ENCODE data around the gene CACNA2D3.

Gene CACNA2D3

GRCh38 chr3:54876694-54877093, 754.3 kb downstream of the CACNA2D3 start:
- DNase-seq (ENCODE audit: low read depth) = no peak

GRCh38 chr3:54877730-54878129, 755.4 kb downstream of the CACNA2D3 start:
- DNase-seq (ENCODE audit: low read depth) = no peak

- no peak for DNase-seq (ENCODE audit: low read depth)
These were observed 755.8 kb downstream of the CACNA2D3 start for GRCh38 chr3:54878145-54878544.

GRCh38 chr3:54882129-54882833, 759.9 kb downstream of the CACNA2D3 start:
- peak; percentile 97 for DNase-seq (ENCODE audit: low read depth)

DNA sequence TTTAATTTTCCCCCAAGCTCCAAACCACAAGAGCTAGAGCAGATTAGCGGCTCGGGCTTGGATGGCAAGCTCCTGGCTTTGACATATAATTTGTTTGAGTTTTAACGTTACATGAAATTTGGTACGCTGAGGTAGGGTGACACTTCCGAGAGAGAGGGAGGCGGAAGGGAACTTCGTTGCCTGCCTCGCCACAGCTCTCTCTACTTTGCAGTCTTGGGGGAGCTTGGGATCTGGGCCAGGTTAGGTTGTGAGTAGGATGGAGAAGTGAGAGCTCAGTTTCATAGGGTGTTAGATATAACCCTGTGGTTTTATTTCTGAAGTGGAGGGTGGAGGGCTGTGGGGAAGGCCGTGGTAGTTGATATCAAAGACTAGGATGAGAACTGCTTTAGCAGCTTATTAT, 765.8 kb downstream of the CACNA2D3 start:
- no peak for DNase-seq (ENCODE audit: low read depth)

DNA sequence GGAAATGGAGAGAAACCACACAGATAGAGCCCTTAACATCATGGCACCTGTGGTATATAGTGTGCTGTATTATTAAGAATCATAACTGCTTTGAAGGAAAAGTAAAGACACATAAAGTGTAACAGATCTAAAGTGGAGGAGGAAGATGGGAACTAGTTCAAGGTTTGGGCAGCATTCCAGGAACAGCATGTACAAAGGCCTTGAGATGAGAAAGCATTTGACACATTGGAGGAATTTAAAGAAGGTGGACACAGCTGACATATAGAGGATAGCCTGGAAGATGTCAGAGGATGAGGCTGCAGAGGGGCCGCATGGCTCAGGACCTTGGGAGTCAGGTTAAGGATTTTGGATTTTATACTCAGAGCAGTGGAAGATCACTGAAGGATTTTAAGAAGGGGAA, 766.5 kb downstream of the CACNA2D3 start:
- peak; percentile 81 for DNase-seq (ENCODE audit: low read depth)

GRCh38 chr3:54889731-54890130, 767.4 kb downstream of the CACNA2D3 start:
- no peak for DNase-seq (ENCODE audit: low read depth)

DNA sequence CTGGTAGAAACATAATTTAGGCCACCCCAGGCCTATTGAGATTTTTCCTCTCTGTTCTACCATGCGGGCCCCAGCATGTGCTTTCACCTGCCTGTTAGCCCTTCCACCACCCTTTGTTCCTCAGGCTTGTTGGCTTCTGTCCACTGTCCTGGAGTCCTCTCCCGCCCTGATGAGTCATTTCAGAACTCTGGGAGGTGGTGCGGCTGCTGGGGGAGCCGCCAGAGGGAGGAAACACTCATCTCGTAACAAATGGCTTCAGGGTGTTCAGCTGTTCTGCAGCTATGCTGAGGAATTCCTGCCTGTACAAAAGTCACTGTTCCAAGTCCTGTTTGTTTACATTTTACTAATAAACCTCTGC, 769.2 kb downstream of the CACNA2D3 start:
- peak; percentile 97 for DNase-seq (ENCODE audit: low read depth)

DNA sequence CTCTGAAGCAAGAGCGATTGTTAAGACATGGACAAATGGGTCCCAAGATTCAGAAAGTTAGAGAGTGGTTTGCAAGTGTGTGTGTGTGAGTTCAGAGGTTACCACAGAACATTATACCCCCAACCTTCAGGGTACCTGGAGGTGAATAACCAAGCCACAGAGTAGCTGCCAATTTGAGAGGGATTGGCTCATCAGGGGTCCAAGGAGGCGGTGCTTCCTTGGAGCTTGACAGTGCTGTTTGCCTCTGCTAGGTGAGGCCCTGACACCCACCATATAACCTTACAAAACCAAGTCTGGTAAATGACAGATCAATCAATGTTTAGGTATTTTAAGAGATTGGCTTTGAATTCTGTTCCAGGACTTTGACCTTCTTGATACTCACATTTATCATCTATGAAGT, 769.8 kb downstream of the CACNA2D3 start:
- DNase-seq (ENCODE audit: low read depth) = no peak

DNA sequence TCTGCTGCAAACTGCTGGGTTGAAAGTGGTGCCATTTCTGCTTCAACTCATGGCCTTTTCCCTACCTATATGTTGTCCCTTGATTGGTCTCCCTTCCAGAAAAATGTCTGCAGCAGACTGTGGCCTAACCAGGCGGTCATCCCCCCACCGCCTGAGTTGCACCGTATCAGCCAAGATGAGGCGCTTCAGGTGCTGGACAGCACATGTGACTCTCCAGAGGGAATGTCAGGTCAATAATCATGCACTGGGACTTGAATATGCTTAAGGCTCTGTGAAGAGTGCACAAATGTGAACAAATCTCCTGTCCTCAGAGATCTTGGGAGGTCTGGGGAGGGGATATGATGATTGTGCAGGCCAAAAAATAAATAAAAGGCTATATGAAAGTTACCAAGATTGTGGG, 773.3 kb downstream of the CACNA2D3 start:
- no peak for DNase-seq (ENCODE audit: low read depth)

DNA sequence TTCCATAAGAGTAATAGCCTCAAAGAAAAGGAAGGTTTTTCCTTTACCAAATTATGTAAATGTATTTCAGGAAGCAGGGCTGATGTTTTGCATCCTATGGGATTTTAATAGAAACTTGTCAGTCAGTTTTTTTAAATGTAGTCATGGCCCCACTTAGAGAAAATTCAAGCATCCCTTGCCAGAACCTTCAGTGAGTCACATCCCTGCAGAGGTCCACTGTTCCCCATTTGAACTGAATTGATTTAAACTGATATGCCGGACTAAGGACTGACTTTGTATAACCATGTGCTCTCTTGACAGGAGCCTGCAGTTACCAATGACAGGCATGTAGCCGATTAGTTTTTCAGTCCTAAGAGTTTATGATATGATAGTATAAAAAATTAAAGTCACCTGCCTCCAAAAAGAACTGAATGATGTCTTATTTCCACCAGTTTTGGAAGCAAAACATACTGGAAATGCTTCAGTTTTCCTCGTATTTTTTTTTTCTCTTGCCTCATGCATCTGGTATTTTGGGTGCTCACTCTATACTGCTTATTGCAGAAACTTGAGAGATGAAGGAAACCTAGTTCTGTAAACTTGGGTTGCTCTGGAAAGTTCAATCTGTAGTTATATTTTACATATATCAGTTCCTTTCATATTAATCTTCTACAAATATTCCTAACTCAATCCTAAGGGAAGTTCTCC, 774.8 kb downstream of the CACNA2D3 start:
- DNase-seq (ENCODE audit: low read depth) = peak; percentile 80

DNA sequence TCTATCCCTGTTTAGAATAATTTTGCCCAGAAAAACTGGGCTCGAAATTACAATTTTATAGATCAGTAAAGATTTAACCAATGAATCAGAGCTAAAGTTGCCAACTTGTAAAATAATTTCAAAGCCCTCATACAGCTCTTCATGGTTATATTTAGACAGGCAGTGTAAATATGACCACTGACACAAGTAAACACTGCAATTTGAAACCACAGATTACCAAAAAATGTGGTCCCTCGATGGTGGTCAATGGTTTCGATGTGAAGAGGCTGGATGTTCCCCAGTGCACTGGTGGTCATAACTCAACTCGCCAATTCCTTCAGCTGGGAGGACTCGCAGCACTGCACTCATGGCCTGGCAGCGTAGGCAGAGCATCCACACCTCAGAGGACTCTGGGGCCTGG, 776.9 kb downstream of the CACNA2D3 start:
- DNase-seq (ENCODE audit: low read depth) = no peak

- DNase-seq (ENCODE audit: low read depth) = peak; percentile 41
These were observed 778.7 kb downstream of the CACNA2D3 start for GRCh38 chr3:54900838-54901591.

GRCh38 chr3:54901906-54902685, 779.7 kb downstream of the CACNA2D3 start:
- no peak for DNase-seq (ENCODE audit: low read depth)

DNA sequence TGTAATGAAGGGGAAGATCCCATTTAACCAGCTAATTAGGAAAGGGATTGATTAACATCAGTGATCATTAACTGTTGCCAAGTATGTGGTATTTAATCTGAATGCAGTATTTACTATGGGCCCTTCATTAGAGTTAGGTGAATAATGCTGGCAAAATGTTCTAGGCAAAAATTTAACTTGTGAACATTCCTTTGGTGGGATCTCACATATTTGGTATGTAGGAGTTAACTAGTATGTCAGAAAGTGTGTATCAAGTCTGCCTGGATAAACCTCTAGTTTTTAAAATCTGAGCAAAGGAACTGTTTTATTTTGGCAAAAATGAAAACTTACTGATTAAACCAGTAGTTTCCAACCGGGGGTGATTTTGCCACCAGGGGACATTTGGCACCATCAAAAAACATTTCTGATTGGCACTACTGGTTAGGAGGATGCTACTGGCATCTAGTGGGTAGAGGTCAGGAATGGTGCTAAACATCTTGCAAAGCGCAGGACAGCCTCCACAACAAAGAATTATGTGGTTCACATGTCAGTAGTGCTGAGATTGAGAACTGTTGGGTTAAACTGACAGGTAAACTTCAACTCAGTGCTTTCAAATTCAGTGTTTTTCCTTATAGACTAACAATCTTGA, 783.0 kb downstream of the CACNA2D3 start:
- DNase-seq (ENCODE audit: low read depth) = peak; percentile 51

DNA sequence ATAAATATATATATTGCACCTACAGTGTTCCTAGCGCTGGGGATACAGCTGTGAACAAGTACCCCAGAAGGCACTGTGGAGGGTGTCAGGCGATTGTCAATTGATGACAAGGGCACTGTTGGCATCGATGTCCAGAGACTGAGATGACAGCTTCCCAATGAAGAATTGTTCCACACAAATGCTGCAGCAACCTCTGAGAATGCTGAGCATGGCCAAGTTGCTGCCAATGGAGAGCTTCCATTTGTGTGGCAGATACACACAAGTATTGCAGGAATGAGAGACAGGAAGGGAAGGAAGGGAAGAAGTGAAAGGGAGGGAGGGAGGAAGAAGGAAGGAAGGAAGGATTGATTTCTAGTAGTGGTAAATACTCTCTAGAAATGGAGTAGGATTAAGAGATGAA, 783.6 kb downstream of the CACNA2D3 start:
- no peak for DNase-seq (ENCODE audit: low read depth)

GRCh38 chr3:54906763-54907162, 784.4 kb downstream of the CACNA2D3 start:
- DNase-seq (ENCODE audit: low read depth) = no peak

- no peak for DNase-seq (ENCODE audit: low read depth)
These were observed 786.8 kb downstream of the CACNA2D3 start for GRCh38 chr3:54909191-54909590.

- no peak for DNase-seq (ENCODE audit: low read depth)
These were observed 791.8 kb downstream of the CACNA2D3 start for GRCh38 chr3:54914180-54914579.

DNA sequence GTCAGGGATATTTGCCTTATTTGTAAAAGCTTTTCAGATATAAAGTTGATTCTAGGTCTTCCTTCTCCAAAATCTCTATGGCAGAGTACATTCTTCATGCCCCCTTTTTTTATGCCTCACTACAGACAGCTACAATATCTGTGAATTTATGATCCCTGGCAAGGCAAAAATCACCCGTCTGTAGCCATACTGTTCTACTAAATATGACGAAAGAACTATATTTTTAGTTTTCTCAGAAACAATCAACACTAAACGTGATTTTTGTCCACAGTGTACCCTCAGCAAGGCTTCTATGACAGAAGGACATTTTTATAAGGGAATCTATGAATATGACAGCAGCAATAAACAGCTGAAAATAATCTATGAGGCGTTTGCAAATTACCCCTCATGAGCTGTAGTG, 792.8 kb downstream of the CACNA2D3 start:
- no peak for DNase-seq (ENCODE audit: low read depth)

- no peak for DNase-seq (ENCODE audit: low read depth)
These were observed 793.6 kb downstream of the CACNA2D3 start for GRCh38 chr3:54915976-54916375.

DNA sequence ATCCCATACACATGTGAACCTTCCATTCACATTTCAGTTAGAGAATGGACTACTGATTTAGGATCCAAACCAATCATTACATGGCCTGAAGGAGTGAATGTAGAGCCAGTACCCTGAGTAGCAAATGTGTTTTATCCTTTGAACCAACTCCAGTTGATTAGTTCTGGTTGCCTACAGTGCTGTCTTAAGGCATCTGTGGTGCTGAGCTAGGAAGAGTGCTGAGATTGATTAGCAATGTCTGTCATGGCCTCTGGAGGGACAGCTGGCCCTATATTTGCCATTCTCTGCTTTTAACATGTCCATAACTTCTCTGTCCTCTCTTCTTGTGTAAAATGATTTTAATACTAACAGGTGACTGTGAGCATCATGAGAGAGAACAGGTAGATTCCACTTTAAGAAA, 794.4 kb downstream of the CACNA2D3 start:
- no peak for DNase-seq (ENCODE audit: low read depth)

Measured in iris pigment epithelial cell (primary cell).